Activated naive CD4-positive, alpha-beta T cell treated with anti-CD3 and anti-CD28 coated beads, Interleukin-2, amount 10 ng/mL, durations not matched to agents 7 days and 5 days (primary cell): ENCODE measurements around the gene PFKFB4.

Source experiments
- CTCF ChIA-PET: fragments of 350-600 bp; sonication (Branson Sonifier 250); formaldehyde crosslinking; loops from one replicate; lab custom pipeline; 2021; ENCODE audit warnings: antibody characterized with exemption; lab: Charles Lee
- DNase-seq: peaks from one replicate; pipeline ENCODE4 v3.0.0-alpha.2; 2020
- H3K27ac Mint-ChIP-seq: one replicate; pipeline ENCODE4 v1.8.0; 2021; ENCODE audit warnings: mild to moderate bottlenecking, moderate library complexity, mixed read lengths
- H3K27me3 Mint-ChIP-seq: one replicate; pipeline ENCODE4 v1.8.0; 2021; ENCODE audit warnings: mild to moderate bottlenecking, mixed read lengths
- H3K36me3 Mint-ChIP-seq: one replicate; pipeline ENCODE4 v1.8.0; 2021; ENCODE audit warnings: mixed read lengths
- H3K4me1 Mint-ChIP-seq: one replicate; pipeline ENCODE4 v1.8.0; 2021; ENCODE audit warnings: mixed read lengths
- H3K4me3 Mint-ChIP-seq: one replicate; pipeline ENCODE4 v1.8.0; 2021; ENCODE audit warnings: mild to moderate bottlenecking, moderate library complexity, mixed read lengths
- H3K9me3 Mint-ChIP-seq: one replicate; pipeline ENCODE4 v1.8.0; 2021; ENCODE audit warnings: mixed read lengths

The PFKFB4 gene

GRCh38 chr3:48556796-48557626 is at the start of gene PFKFB4:
Gene PFKFB4 (minus strand): TSS chr3:48556803. CDS start chr3:48556777, 26 bp downstream.
- CTCF ChIA-PET = interaction anchor here (0.9 to 5.0 kb wide), 11 partner anchors 8 to 286 kb away, joined by 3 to 26 read pairs (median 9); partner anchors contain the start of gene SLC26A6
- H3K4me3 Mint-ChIP-seq = peak within 1 kb of the TSS; percentile 82
- H3K27me3 Mint-ChIP-seq = peaks cover 22% of the 10 kb centered on the region

GRCh38 chr3:48601622-48601994 is 45.0 kb upstream of the PFKFB4 start:
- CTCF ChIA-PET = interaction anchor here (1.7 kb wide), 1 partner anchor 201 kb away, joined by 3 read pairs; no protein-coding TSS in a partner anchor
- Mint-ChIP-seq H3K4me3 (no peak overlapping the region), H3K36me3 (peaks cover 43% of the 10 kb centered on the region), H3K27ac (no peak overlapping the region), H3K9me3 (no peaks in the 10 kb centered on the region), H3K4me1 (no peaks in the 10 kb centered on the region), H3K27me3 (peaks cover 7% of the 10 kb centered on the region)
- no peak for DNase-seq

More at GRCh38 chr3:48556796-48557626, at the start of gene PFKFB4:
- H3K27ac Mint-ChIP-seq = peak within 1 kb of the TSS; percentile 87
- peaks cover 61% of the 10 kb centered on the region for H3K4me1 Mint-ChIP-seq
- peaks cover 17% of the 10 kb centered on the region for H3K36me3 Mint-ChIP-seq
- no peaks in the 10 kb centered on the region for H3K9me3 Mint-ChIP-seq
- DNase-seq = peak; percentile 100

- H3K27me3 Mint-ChIP-seq = peaks cover 14% of the 10 kb centered on the region
- no peaks in the 10 kb centered on the region for H3K9me3 Mint-ChIP-seq
- no peak overlapping the region for H3K4me3 Mint-ChIP-seq
- no peaks in the 10 kb centered on the region for H3K4me1 Mint-ChIP-seq
- H3K36me3 Mint-ChIP-seq = peaks cover 42% of the 10 kb centered on the region
- no peak overlapping the region for H3K27ac Mint-ChIP-seq
- DNase-seq = no peak
- CTCF ChIA-PET = no interaction called here
Observed at GRCh38 chr3:48600711-48601621, 44.4 kb upstream of the PFKFB4 start.

DNA sequence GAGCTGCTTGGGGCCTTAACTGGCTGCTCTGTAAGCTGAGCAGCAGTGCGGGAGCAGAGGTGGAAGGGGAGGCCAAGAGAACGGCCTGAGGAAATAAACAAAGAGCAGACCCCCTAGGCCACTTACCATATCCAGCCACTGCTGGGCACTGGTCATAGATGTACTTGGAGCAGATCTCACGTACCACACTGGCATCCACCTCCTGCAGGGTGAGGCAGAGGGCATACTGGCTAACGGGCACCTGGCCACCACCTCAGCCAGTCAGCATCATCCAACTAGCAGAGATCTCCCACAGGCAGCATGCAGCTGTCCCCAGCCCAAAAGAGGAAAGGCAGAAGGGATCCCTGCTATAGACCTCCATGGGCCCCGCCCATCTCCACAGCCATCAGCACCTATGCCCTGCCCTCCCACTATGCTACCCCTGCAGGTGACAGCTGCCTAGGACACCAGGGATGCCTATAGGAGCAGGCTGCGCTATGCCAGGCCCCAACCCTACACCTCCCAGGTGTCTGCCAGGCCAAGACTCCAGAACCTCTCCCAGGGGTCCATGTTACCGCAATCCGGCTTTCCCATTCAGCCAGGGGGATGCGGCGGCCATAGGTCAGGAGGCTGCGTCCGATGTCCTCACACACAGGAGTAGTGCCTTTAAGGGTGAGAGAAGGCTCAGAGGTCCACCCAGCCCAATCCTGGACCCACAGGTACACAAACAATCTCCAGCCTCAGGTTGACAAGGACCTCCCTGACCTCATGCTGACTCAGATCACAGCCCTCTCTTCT is 43.1 kb upstream of the PFKFB4 start:
- peaks cover 35% of the 10 kb centered on the region for H3K36me3 Mint-ChIP-seq
- no peak overlapping the region for H3K27ac Mint-ChIP-seq
- peaks cover 26% of the 10 kb centered on the region for H3K27me3 Mint-ChIP-seq
- DNase-seq = no peak
- peaks cover under 1% of the 10 kb centered on the region for H3K4me1 Mint-ChIP-seq
- H3K9me3 Mint-ChIP-seq = no peaks in the 10 kb centered on the region
- no peak overlapping the region for H3K4me3 Mint-ChIP-seq
- CTCF ChIA-PET = interaction anchor here (0.5 kb wide), 1 partner anchor 143 kb away, joined by 5 read pairs; no protein-coding TSS in a partner anchor

GRCh38 chr3:48599077-48599501 is 42.5 kb upstream of the PFKFB4 start:
- Mint-ChIP-seq H3K36me3 (peaks cover 29% of the 10 kb centered on the region), H3K4me3 (no peak overlapping the region), H3K4me1 (peaks cover 6% of the 10 kb centered on the region), H3K27me3 (peaks cover 32% of the 10 kb centered on the region), H3K9me3 (no peaks in the 10 kb centered on the region), H3K27ac (no peak overlapping the region)
- CTCF ChIA-PET = interaction anchor here (0.5 kb wide), 1 partner anchor 144 kb away, joined by 5 read pairs; no protein-coding TSS in a partner anchor
- no peak for DNase-seq

DNA sequence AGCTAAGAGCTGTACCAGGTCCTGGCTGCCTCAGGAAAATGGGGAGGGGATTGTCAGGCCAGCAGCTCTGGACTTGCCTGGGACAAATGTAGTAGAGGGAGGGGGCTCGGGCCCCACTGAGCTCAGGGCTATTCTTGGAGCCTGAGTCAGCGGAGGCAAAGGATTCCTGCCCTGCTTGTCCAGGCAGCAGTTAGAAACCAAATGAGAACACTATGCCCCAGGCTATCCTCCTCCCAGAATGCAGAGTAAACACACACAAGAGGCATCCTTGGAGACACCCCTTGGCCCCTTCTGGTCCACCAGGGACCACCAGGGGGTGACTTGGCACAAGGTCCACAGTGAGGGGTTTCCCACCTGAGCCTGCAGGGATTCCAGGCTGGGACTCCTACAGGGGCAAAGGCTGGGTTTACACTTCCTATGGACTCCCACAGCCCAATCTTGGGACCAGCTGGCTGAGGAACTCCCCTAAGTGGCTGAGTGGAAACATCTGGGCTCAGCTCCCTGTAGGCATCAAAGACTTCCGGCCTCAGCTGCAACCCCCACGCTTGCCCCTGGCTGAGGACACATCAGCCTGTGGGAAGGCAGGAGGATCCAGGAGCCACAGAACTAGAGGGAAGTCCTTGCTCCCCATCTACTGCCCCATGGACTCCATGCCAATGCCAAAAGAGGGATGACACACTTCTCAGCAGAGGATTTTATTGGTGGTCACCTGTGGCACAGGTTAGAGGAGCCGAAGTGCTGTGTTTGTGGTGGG is 41.9 kb upstream of the PFKFB4 start:
- no peak overlapping the region for H3K4me3 Mint-ChIP-seq
- H3K4me1 Mint-ChIP-seq = peaks cover 6% of the 10 kb centered on the region
- H3K9me3 Mint-ChIP-seq = no peaks in the 10 kb centered on the region
- CTCF ChIA-PET = no interaction called here
- H3K36me3 Mint-ChIP-seq = peaks cover 25% of the 10 kb centered on the region
- peaks cover 38% of the 10 kb centered on the region for H3K27me3 Mint-ChIP-seq
- H3K27ac Mint-ChIP-seq = no peak overlapping the region
- DNase-seq = no peak

DNA sequence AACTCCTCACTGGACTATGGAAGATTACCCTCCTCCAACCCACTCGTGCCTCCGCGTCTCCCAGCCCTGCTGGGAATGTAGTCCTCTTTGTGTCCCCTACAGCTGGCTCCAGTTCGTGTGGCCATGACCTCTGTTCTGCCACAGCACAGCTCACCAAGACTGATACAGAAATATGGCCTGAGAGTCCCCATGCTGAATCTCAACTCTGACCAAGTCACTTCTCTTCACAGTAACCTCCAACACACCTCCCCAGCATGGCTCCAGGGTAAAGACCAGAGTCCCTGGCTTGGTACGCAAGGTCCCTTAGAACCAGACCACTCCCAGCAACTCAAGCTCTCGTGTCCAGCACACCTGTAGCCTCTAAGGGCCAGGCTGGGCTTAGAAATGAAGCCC is 40.8 kb upstream of the PFKFB4 start:
- CTCF ChIA-PET = interaction anchor here (1.6 kb wide), 1 partner anchor 161 kb away, joined by 3 read pairs; no protein-coding TSS in a partner anchor
- Mint-ChIP-seq H3K27ac (no peak overlapping the region), H3K4me1 (peaks cover 6% of the 10 kb centered on the region), H3K9me3 (no peaks in the 10 kb centered on the region), H3K27me3 (peaks cover 49% of the 10 kb centered on the region), H3K36me3 (peaks cover 17% of the 10 kb centered on the region), H3K4me3 (no peak overlapping the region)
- DNase-seq = no peak

DNA sequence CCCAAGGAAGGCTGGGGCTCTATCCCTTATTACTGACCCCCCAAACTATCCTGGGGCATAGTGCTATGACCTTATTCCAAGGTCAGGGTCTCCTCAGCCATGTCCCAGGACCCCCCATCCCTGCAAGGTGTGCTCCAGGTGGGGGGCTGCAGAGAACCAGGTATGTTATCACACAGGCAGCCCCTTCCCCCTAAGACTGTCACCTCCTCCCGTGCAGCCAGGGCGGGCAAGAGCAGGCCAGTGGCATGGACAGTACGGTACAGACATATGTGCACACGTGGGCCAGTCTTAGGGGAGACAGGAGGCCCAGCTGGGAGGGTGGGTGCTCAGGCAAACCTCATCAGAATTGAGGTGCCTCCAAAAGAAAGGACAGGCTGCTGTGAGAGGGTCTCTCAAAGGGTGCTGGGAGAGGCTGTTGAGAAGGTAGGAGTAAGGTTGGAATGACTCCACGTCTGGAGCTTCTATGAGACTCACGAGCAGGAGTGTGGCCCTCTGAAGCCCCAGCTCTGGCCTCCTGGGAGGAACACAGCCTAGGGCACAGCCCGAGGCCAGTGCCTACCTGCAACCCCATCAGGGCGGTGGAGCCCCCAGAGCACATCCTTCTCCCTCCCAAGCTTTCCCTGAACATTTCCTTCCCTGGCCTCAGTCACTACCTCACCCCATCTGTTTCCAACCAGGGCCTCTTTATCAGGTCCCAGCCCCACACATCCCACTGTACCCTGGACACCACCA is 40.2 kb upstream of the PFKFB4 start:
- CTCF ChIA-PET = interaction anchor here (1.6 kb wide), 1 partner anchor 160 kb away, joined by 3 read pairs; no protein-coding TSS in a partner anchor
- Mint-ChIP-seq H3K36me3 (peaks cover 15% of the 10 kb centered on the region), H3K27ac (no peak overlapping the region)

DNA sequence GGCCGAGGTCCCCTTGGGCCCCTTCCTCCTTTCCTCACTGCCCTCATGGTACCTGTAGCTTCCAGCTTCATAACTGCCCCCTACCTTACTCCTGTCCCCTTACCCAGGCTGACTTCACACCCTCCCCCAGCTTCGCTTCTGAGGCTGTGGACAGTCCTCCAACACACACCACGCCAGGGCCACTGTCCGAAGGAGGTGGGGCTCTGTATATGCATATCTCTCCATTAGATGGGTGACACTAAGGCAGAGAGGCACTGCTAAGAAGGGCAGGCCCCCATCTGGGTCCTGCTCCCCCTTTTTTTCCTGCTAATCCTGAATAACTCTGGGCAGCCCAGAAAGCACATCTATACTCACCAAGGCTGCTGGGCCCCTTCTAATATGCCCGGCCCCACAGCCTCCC is 39.6 kb upstream of the PFKFB4 start:
- Mint-ChIP-seq H3K9me3 (no peaks in the 10 kb centered on the region), H3K27ac (no peak overlapping the region), H3K36me3 (peaks cover 13% of the 10 kb centered on the region), H3K4me3 (no peak overlapping the region), H3K27me3 (peaks cover 62% of the 10 kb centered on the region), H3K4me1 (peaks cover 6% of the 10 kb centered on the region)
- CTCF ChIA-PET = no interaction called here
- DNase-seq = no peak

More for the DNA sequence above, 40.2 kb upstream of the PFKFB4 start:
- H3K27me3 Mint-ChIP-seq = peaks cover 55% of the 10 kb centered on the region
- DNase-seq = no peak
- no peaks in the 10 kb centered on the region for H3K9me3 Mint-ChIP-seq
- no peak overlapping the region for H3K4me3 Mint-ChIP-seq
- peaks cover 6% of the 10 kb centered on the region for H3K4me1 Mint-ChIP-seq

DNA sequence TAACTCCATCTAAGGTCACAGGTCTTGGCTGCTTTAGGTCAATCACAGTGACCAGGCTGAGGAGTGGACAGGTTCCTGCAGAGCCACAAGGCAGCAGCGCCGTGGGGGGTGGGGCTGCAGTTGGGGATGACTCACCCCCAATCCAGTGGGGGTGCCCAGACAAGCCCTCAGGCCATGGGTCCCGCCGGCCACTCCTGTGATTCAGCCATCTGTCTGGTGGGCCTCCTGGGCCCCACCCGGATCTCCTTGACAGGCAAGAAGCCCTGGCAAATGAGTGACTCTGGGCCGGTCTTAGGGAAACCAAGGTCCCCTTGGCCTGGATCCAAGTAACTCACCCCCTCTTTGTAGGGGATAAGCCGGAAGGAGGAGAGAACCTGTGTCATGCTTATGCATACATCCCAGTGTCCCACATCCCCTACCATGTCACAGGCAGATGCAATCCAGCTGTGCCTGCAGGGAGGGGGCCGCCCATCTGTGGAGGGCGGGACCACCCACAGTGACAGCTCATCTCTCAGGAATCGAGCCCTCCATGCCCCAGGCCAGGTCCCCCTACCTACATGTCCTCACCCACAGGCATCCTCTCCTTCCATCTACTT is 39.0 kb upstream of the PFKFB4 start:
- CTCF ChIA-PET = no interaction called here
- peaks cover 6% of the 10 kb centered on the region for H3K4me1 Mint-ChIP-seq
- H3K36me3 Mint-ChIP-seq = peaks cover 11% of the 10 kb centered on the region
- H3K4me3 Mint-ChIP-seq = no peak overlapping the region
- H3K9me3 Mint-ChIP-seq = no peaks in the 10 kb centered on the region
- H3K27ac Mint-ChIP-seq = no peak overlapping the region
- no peak for DNase-seq
- H3K27me3 Mint-ChIP-seq = peaks cover 65% of the 10 kb centered on the region

GRCh38 chr3:48595075-48595525 is 38.5 kb upstream of the PFKFB4 start, which contains the start of gene COL7A1:
Gene COL7A1 (minus strand): TSS chr3:48595329. CDS start chr3:48595159, 170 bp downstream.
- no peaks in the 10 kb centered on the region for H3K9me3 Mint-ChIP-seq
- H3K4me1 Mint-ChIP-seq = peaks cover 6% of the 10 kb centered on the region
- H3K27me3 Mint-ChIP-seq = peaks cover 70% of the 10 kb centered on the region
- H3K27ac Mint-ChIP-seq = no peak within 1 kb of the TSS
- CTCF ChIA-PET = no interaction called here
- no peak within 1 kb of the TSS for H3K4me3 Mint-ChIP-seq
- peaks cover 10% of the 10 kb centered on the region for H3K36me3 Mint-ChIP-seq
- DNase-seq = no peak

DNA sequence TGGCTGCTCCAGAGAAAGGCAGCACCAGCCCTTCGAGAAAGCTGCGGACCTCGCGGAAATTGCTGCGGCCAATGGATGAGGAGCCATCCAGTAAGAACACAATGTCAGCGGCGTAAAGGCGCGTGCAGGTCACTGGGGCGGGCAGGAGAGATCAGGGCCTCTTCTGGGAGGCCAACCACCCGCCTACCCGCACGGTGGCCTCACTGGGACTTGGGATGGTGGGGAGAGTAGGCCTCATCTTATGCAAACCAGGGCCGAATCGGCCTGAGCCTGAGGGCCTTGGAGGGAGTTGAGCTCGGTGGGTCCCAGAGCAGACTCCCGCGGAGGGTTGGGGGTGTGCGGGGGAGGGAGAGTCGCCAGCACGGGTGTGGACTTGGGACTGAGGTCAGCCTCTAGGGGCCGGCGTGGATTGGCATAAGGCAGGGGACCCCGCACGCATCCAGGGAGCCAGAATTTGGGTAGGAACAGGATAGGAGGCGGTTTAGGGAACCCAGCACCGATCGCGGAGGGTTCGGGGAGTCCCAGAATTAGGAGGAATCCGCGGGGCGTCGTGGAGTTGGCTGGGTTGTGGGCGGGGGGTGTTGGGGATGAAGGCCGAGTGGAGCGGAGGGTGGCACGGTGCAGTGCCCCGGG is 37.9 kb upstream of the PFKFB4 start:
- DNase-seq = no peak
- no peaks in the 10 kb centered on the region for H3K9me3 Mint-ChIP-seq
- H3K36me3 Mint-ChIP-seq = peaks cover 9% of the 10 kb centered on the region
- peaks cover 76% of the 10 kb centered on the region for H3K27me3 Mint-ChIP-seq
- H3K4me1 Mint-ChIP-seq = peaks cover 6% of the 10 kb centered on the region
- CTCF ChIA-PET = no interaction called here
- no peak overlapping the region for H3K27ac Mint-ChIP-seq
- no peak overlapping the region for H3K4me3 Mint-ChIP-seq
